AG10803 (cell line): ENCODE measurements around the gene GCHFR.

Source experiments
- DNase-seq: peaks from one replicate; pipeline ENCODE4 v3.0.0; 2010; ENCODE audit warnings: low read depth
- H3K4me3 ChIP-seq: 2 replicates; pipeline ENCODE4 v1.5.1; 2011; ENCODE audit warnings: mild to moderate bottlenecking, low read length, control low read depth
- CTCF ChIP-seq: conservative IDR thresholded peaks from 2 replicates; pipeline ENCODE4 v1.5.1; 2011; ENCODE audit warnings: mild to moderate bottlenecking, low read length, control low read depth, inconsistent platforms

GCHFR gene

GRCh38 chr15:40803688-40804087 lies 39.8 kb downstream of the GCHFR start:
- TF ChIP-seq CTCF, result 0 out of 2 replicates have a peak, but pooled peaks have one; percentile 3
- H3K4me3 ChIP-seq, result no peak overlapping the region
- DNase-seq, result no peak

- H3K4me3 ChIP-seq, result peak overlapping the region; percentile 100
- no peak for DNase-seq
- TF ChIP-seq CTCF, result no peak
Measured at GRCh38 chr15:40806672-40807027, 42.8 kb downstream of the GCHFR start.

- peak within 1 kb of the TSS; percentile 100 for H3K4me3 ChIP-seq
- TF ChIP-seq CTCF, result 0 out of 2 replicates have a peak, but pooled peaks have one; percentile 4
- DNase-seq, result peak; percentile 97
Measured at GRCh38 chr15:40807028-40807887, 43.4 kb downstream of the GCHFR start, which contains the start of the genes DNAJC17 and ZFYVE19. DNAJC17 (minus strand) TSS chr15:40807473; CDS start chr15:40807446, 27 bp downstream. ZFYVE19 (plus strand) TSS chr15:40807089; CDS start chr15:40807590, 501 bp downstream.

- no peak for DNase-seq
- H3K4me3 ChIP-seq, result peak overlapping the region; percentile 100
- no peak for TF ChIP-seq CTCF
Measured at GRCh38 chr15:40807888-40808461, 44.1 kb downstream of the GCHFR start.

GRCh38 chr15:40808861-40809450 lies 45.1 kb downstream of the GCHFR start:
- DNase-seq, result no peak
- H3K4me3 ChIP-seq, result no peak overlapping the region
- TF ChIP-seq CTCF, result no peak

GRCh38 chr15:40812721-40813425 lies 49.0 kb downstream of the GCHFR start:
- no peak for TF ChIP-seq CTCF
- H3K4me3 ChIP-seq, result no peak overlapping the region
- DNase-seq, result no peak
